ENCODE results near the gene FCHSD2.

- TF ChIP-seq CTCF (optimal IDR thresholded peaks at IDR 0.05 in 1 of 3, IDR thresholded peaks at IDR 0.05 in 1 of 3, conservative IDR thresholded peaks at IDR 0.05 in 1 of 3; ENCODE audit: extremely low read depth in 1 of 3, insufficient read depth in 2 of 3, low read length in 3 of 3) (no peak), EZH2 (IDR thresholded peaks at IDR 0.05; ENCODE audit: low read length) (no peak)
Observed at GRCh38 chr11:73177380-73177777, 35.3 kb upstream of the FCHSD2 start.
